GM12892 (cell line): ENCODE measurements around the gene FLT1.

Experiments used
- POLR2A ChIP-seq: IDR thresholded peaks from 2 replicates; pipeline ENCODE4 v1.6.1; 2011; ENCODE audit warnings: low read depth, low read length, control low read depth
- POLR2AphosphoS5 ChIP-seq: IDR thresholded peaks from 2 replicates; pipeline ENCODE4 v1.6.1; 2011; ENCODE audit warnings: low read depth, low read length, control low read depth

DNA sequence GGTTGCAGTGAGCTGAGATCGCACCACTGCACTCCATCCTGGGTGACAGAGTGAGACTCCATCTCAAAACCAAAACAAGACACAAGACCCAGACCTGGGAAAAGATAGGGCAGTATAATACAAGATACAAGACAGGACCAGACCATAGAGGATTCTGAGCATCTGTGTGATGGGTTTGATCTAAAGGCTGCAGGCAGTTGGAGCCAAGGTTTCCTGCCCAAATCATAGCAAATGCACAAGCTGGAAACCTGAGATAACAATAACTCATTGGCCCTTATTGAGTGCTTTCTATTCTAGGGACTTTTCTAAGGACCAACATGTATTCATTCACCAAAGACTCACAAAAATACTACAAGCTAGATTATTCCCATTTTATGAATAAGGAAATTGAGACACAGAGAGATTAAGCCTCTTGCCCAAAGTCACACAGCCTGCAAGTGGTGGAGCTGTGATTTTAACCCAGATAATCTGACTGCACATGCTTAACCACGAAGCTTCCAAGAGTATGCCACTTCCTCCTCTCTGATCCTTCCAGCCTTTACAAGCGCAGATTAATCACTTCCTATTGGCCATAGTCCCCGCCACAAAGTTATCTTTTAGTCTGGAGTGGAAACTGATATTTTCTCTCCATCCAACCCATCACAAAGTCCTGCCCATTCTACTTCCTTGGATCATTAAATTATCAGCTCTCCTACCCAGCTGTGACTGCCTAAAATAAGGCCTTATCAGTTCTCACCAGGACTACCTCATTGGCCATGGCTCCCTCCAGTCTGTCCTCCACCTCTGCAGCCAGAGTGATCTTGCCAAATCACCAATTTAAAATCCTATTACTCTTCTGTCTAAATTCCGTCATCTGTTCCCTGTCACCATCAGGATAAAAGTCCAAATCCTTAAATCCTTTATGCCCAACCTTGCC lies 147.2 kb downstream of the FLT1 start:
- TF ChIP-seq POLR2AphosphoS5 (no peak), POLR2A (no peak)
